Peyer's patch (tissue), 4 donors: Measurements from ENCODE around the gene ZBTB7C.

Experiments used
- CTCF ChIP-seq, 6 experiments: fragments of 450-650 bp in 4 of 6; fragments of 200-600 bp in 2 of 6; sonication (generic) in 1 of 6; IDR thresholded peaks; one replicate each; pipeline ENCODE4 v1.5.1; 2017 to 2019; ENCODE audit warnings: antibody characterized with exemption in 6 of 6, mild to moderate bottlenecking in 3 of 6, moderate library complexity in 1 of 6
- POLR2A ChIP-seq, 2 donors: fragments of 450-650 bp; IDR thresholded peaks; one replicate each; pipeline ENCODE4 v1.5.1; 2017; ENCODE audit warnings: antibody characterized with exemption in 2 of 2, mild to moderate bottlenecking in 2 of 2, moderate library complexity in 2 of 2

- TF ChIP-seq CTCF (IDR thresholded peaks at IDR 0.05) (no peak), POLR2A (IDR thresholded peaks at IDR 0.05) (no peak)
Observed at GRCh38 chr18:48058486-48058885, 350.7 kb downstream of the ZBTB7C start.
